A549 (cell line): ENCODE results near the gene SEMA5A. TPM values are rescaled to one million over a fixed set of nuclear protein-coding genes. Genes with fewer than 3 reads are reported as not detected.

Source experiments
- ATAC-seq, 2 experiments: fragments of 200-7000 bp in 1 of 2; fragments of >200 bp in 1 of 2; cut with Nextera tagmentation in 1 of 2; cut with Tn5 transposase in 1 of 2; 3 replicates each; pipeline versions ENCODE4 v1.8.0 to v1.9.1; 2018 to 2020; ENCODE audit warnings: mild to moderate bottlenecking in 1 of 2, moderate library complexity in 1 of 2
- CTCF ChIA-PET: fragments of 300-600 bp; sonication (Branson Sonifier 250); formaldehyde crosslinking; extraction: SDS; loops from one replicate; lab custom pipeline; 2021; ENCODE audit warnings: antibody characterized with exemption, inconsistent platforms; lab: Yijun Ruan, JAX
- POLR2A ChIA-PET: fragments of 350-600 bp; formaldehyde crosslinking; extraction: SDS; loops from one replicate; lab custom pipeline; 2021; ENCODE audit warnings: antibody characterized with exemption, inconsistent platforms; lab: Yijun Ruan, JAX
- DNase-seq, 2 experiments: peaks; one replicate each; pipeline versions ENCODE4 v3.0.0 to v3.0.0-alpha.2; 2011 to 2016; ENCODE audit warnings: low read depth in 1 of 2, low spot score in 1 of 2
- FAIRE-seq: peaks from 2 replicates; lab custom pipeline; 2011; peaks lifted over from hg19 to GRCh38; lab: Jason Lieb, UNC
- H3K27ac ChIP-seq, 2 experiments: fragments of >200 bp; sonication (Bioruptor Twin); formaldehyde crosslinking; 3 replicates each; pipeline ENCODE4 v1.5.1; 2016 to 2017
- H3K4me1 ChIP-seq: fragments of >200 bp; sonication (Bioruptor Twin); formaldehyde crosslinking; 3 replicates; pipeline ENCODE4 v1.6.1; 2016
- H3K4me2 ChIP-seq: fragments of >200 bp; sonication (Bioruptor Twin); formaldehyde crosslinking; 3 replicates; pipeline ENCODE4 v1.6.1; 2016
- H3K4me3 ChIP-seq: fragments of >200 bp; sonication (Bioruptor Twin); formaldehyde crosslinking; 3 replicates; pipeline ENCODE4 v1.5.1; 2016
- H3K9me3 ChIP-seq: fragments of >200 bp; sonication (Bioruptor Twin); formaldehyde crosslinking; 3 replicates; pipeline ENCODE4 v1.6.1; 2016
- BHLHE40 ChIP-seq: IDR thresholded peaks from 2 replicates; pipeline ENCODE4 v1.6.1; 2012; ENCODE audit warnings: low read depth, low read length, inconsistent platforms
- CHD4 ChIP-seq: fragments of 200-600 bp; sonication (generic); IDR thresholded peaks from 2 replicates; pipeline ENCODE4 v1.6.1; 2016; ENCODE audit warnings: antibody characterized with exemption, mild to moderate bottlenecking, borderline replicate concordance
- EHMT2 ChIP-seq: fragments of 200-600 bp; sonication (generic); IDR thresholded peaks from 2 replicates; pipeline ENCODE4 v1.6.1; 2016; ENCODE audit warnings: antibody characterized with exemption, low read depth, mild to moderate bottlenecking, moderate library complexity
- ESRRA ChIP-seq: fragments of 150-350 bp; IDR thresholded peaks from 2 replicates; pipeline ENCODE4 v1.6.1; 2014; ENCODE audit warnings: mild to moderate bottlenecking, low read length, borderline replicate concordance
- FOSB ChIP-seq: fragments of 250-450 bp; sonication (Bioruptor Pico); IDR thresholded peaks from 2 replicates; pipeline ENCODE4 v1.5.0; 2020; ENCODE audit warnings: mild to moderate bottlenecking, moderate library complexity
- FOSL2 ChIP-seq, 2 experiments: fragments of 450-650 bp in 1 of 2; fragments of >200 bp in 1 of 2; sonication (Bioruptor Twin) in 1 of 2; formaldehyde crosslinking; IDR thresholded peaks; 2 replicates each; pipeline versions ENCODE4 v1.5.0 to v1.6.1; 2016 to 2020; ENCODE audit warnings: mild to moderate bottlenecking in 1 of 2, moderate library complexity in 1 of 2
- FOXS1 ChIP-seq: fragments of 250-450 bp; sonication (Bioruptor Pico); IDR thresholded peaks from 2 replicates; pipeline ENCODE4 v1.5.0; 2020; ENCODE audit warnings: mild to moderate bottlenecking, moderate library complexity
- HDAC2 ChIP-seq: fragments of 200-600 bp; sonication (generic); IDR thresholded peaks from 2 replicates; pipeline ENCODE4 v1.6.1; 2016
- HEYL ChIP-seq: fragments of 250-450 bp; sonication (Bioruptor Pico); IDR thresholded peaks from 2 replicates; pipeline ENCODE4 v1.8.0; 2021; ENCODE audit warnings: mild to moderate bottlenecking, moderate library complexity
- HMGXB4 ChIP-seq: fragments of 250-450 bp; sonication (Bioruptor Pico); IDR thresholded peaks from 2 replicates; pipeline ENCODE4 v1.5.0; 2021; ENCODE audit warnings: mild to moderate bottlenecking, moderate library complexity, borderline replicate concordance
- JUN ChIP-seq, 2 experiments: fragments of >200 bp; sonication (Bioruptor Twin); formaldehyde crosslinking; IDR thresholded peaks; 2 replicates in 1 of 2; 3 replicates in 1 of 2; pipeline ENCODE4 v1.6.1; 2016 to 2017
- KDM1A ChIP-seq: fragments of 200-600 bp; sonication (generic); IDR thresholded peaks from 2 replicates; pipeline ENCODE4 v1.6.1; 2016; ENCODE audit warnings: low read depth, mild to moderate bottlenecking
- NR3C1 ChIP-seq: fragments of >200 bp; sonication (Bioruptor Twin); formaldehyde crosslinking; IDR thresholded peaks from 3 replicates; pipeline ENCODE4 v1.6.1; 2017
- PHF8 ChIP-seq: fragments of 200-600 bp; sonication (generic); IDR thresholded peaks from 2 replicates; pipeline ENCODE4 v1.6.1; 2016; ENCODE audit warnings: low read depth, mild to moderate bottlenecking, antibody characterized with exemption, moderate library complexity, borderline replicate concordance
- RAD21 ChIP-seq, 2 experiments: fragments of >200 bp in 1 of 2; sonication (Bioruptor Twin) in 1 of 2; formaldehyde crosslinking in 1 of 2; IDR thresholded peaks in 1 of 2; conservative IDR thresholded peaks in 1 of 2; 2 replicates in 1 of 2; 3 replicates in 1 of 2; pipeline ENCODE4 v1.6.1; 2012 to 2018; ENCODE audit warnings: inconsistent platforms in 1 of 2
- RNF2 ChIP-seq: fragments of 200-600 bp; sonication (generic); IDR thresholded peaks from 2 replicates; pipeline ENCODE4 v1.6.1; 2016; ENCODE audit warnings: low read depth, mild to moderate bottlenecking, antibody characterized with exemption, moderate library complexity, borderline replicate concordance
- SREBF2 ChIP-seq: fragments of 450-650 bp; IDR thresholded peaks from 2 replicates; pipeline ENCODE4 v1.6.1; 2014; ENCODE audit warnings: mild to moderate bottlenecking, moderate library complexity
- TFCP2L1 ChIP-seq: fragments of 250-450 bp; sonication (Bioruptor Pico); IDR thresholded peaks from 2 replicates; pipeline ENCODE4 v1.5.0; 2021; ENCODE audit warnings: mild to moderate bottlenecking
- ZC3H11A ChIP-seq: fragments of 450-650 bp; IDR thresholded peaks from 2 replicates; pipeline ENCODE4 v1.6.1; 2014; ENCODE audit warnings: antibody characterized with exemption, mild to moderate bottlenecking
- ZNF302 ChIP-seq: fragments of 250-450 bp; sonication (Bioruptor Pico); IDR thresholded peaks from 2 replicates; pipeline ENCODE4 v1.9.0; 2021; ENCODE audit warnings: inconsistent platforms, mild to moderate bottlenecking, moderate library complexity
- WGBS: methylation state at CpG from one replicate; pipeline ENCODE4 v1.1.6; 2017; ENCODE audit errors: missing lambda C conversion rate; 5-methylcytosine and 5-hydroxymethylcytosine counted together
- polyA plus RNA-seq, 4 experiments: library from polyadenylated mRNA; depleted of rRNA in 3 of 4; stranded (reverse); fragments of >200 nt; fragmentation: RNase III in 1 of 4; extraction: RNeasy Plus Mini Kit Qiagen cat#74134 plus additional on column Dnase treatment in 1 of 4; gene quantifications; 2 replicates in 3 of 4; 3 replicates in 1 of 4; pipeline ENCODE4 v1.2.3, GENCODE V29; 2011 to 2017
- TF ChIP-seq, protein P1 (sequence below): fragments of 250-450 bp; sonication (Bioruptor Pico); IDR thresholded peaks from 2 replicates; pipeline ENCODE4 v1.5.0; 2020; ENCODE audit warnings: low read depth, mild to moderate bottlenecking, moderate library complexity
- TF ChIP-seq, protein P2 (sequence below): IDR thresholded peaks from 2 replicates; pipeline ENCODE4 v1.6.1; 2012

The SEMA5A gene
- polyA plus RNA-seq, 2 of the 4 experiments (the other 2 are of a cell fraction), result not detected

DNA sequence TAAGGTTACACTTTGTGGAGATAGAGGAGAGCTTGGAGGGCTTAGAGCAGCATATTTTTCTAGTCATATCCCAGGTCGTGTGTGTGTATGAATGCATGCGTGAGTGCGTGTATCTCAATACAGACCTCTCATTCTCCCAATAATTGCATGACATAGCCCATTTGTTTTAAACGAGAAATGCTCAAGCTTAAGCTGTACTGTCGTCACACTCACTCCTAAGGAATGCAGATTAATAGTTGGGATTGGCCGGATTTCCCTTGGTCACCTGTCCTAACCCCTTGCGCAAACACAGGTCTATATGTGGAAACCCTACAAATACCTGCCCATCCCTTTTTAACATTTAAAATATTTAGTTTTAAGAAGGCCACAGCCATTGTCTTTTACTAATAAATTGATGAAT, 165.8 kb downstream of the SEMA5A start:
- FAIRE-seq, result no peak
- no peak overlapping the region for H3K4me2 ChIP-seq
- no peaks in the 10 kb centered on the region for H3K4me1 ChIP-seq
- CTCF ChIA-PET, result no interaction called here
- no peak overlapping the region for H3K27ac ChIP-seq
- no peak overlapping the region for H3K4me3 ChIP-seq
- ATAC-seq, result no peak
- no peaks in the 10 kb centered on the region for H3K9me3 ChIP-seq
- DNase-seq, result no peak
- no peak for TF ChIP-seq CHD4
- TF ChIP-seq HDAC2, result no peak
- no peak for TF ChIP-seq HEYL (CRISPR knock-in tag)
- TF ChIP-seq ZC3H11A, result no peak
- TF ChIP-seq, protein P1, sequence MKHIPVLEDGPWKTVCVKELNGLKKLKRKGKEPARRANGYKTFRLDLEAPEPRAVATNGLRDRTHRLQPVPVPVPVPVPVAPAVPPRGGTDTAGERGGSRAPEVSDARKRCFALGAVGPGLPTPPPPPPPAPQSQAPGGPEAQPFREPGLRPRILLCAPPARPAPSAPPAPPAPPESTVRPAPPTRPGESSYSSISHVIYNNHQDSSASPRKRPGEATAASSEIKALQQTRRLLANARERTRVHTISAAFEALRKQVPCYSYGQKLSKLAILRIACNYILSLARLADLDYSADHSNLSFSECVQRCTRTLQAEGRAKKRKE (CRISPR knock-in tag), result no peak
- no peak for TF ChIP-seq PHF8
- TF ChIP-seq RAD21 (conservative IDR thresholded peaks at IDR 0.05 in 1 of 2, IDR thresholded peaks at IDR 0.05 in 1 of 2), result no peak
- TF ChIP-seq NR3C1, result no peak
- no peak for TF ChIP-seq TFCP2L1 (CRISPR knock-in tag)
- no peak for TF ChIP-seq HMGXB4 (CRISPR knock-in tag)
- TF ChIP-seq FOSL2 (IDR thresholded peaks at IDR 0.05), result no peak
- TF ChIP-seq FOSL2 (CRISPR knock-in tag; IDR thresholded peaks at IDR 0.05), result no peak
- TF ChIP-seq, protein P2, sequence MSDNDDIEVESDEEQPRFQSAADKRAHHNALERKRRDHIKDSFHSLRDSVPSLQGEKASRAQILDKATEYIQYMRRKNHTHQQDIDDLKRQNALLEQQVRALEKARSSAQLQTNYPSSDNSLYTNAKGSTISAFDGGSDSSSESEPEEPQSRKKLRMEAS, result no peak
- no peak for TF ChIP-seq ESRRA
- TF ChIP-seq SREBF2, result no peak
- TF ChIP-seq EHMT2, result no peak
- WGBS, result 23% methylated on average over 7 of the region's 7 CpGs
- POLR2A ChIA-PET, result no interaction called here

GRCh38 chr5:9376363-9377117, 169.3 kb downstream of the SEMA5A start:
- CTCF ChIA-PET, result no interaction called here
- POLR2A ChIA-PET, result no interaction called here
- FAIRE-seq (no peak), ATAC-seq (no peak), DNase-seq (no peak)
- no peak overlapping the region for H3K4me2 ChIP-seq
- H3K9me3 ChIP-seq, result no peaks in the 10 kb centered on the region
- WGBS, result 4% methylated on average over 9 of the region's 9 CpGs
- no peaks in the 10 kb centered on the region for H3K4me1 ChIP-seq
- no peak for TF ChIP-seq FOXS1 (CRISPR knock-in tag)
- TF ChIP-seq HMGXB4 (CRISPR knock-in tag), result no peak
- TF ChIP-seq JUN (IDR thresholded peaks at IDR 0.05), result no peak
- no peak for TF ChIP-seq FOSB (CRISPR knock-in tag)
- no peak for TF ChIP-seq PHF8
- no peak for TF ChIP-seq ZNF302
- no peak for TF ChIP-seq BHLHE40
- TF ChIP-seq CHD4, result no peak
- TF ChIP-seq KDM1A, result no peak
- no peak for TF ChIP-seq ZC3H11A
- no peak for TF ChIP-seq RNF2
- H3K27ac ChIP-seq, result no peak overlapping the region
- no peak overlapping the region for H3K4me3 ChIP-seq
